CD14-positive monocyte (primary cell): Measurements from ENCODE around the gene MIGA2. TPM values are rescaled to one million over a fixed set of nuclear protein-coding genes. Genes with fewer than 3 reads are reported as not detected.

Experiments used
- DNase-seq, 3 donors: peaks; one replicate each; pipeline ENCODE4 v3.0.0-alpha.2; 2011 to 2022
- H2AFZ ChIP-seq: 2 replicates; pipeline ENCODE4 v1.6.0; 2012; ENCODE audit warnings: mild to moderate bottlenecking, low read depth, low read length, inconsistent platforms; ENCODE audit not compliant: insufficient read depth, poor library complexity, severe bottlenecking
- H3K27ac ChIP-seq, 2 donors: 1 replicate in 1 of 2; 2 replicates in 1 of 2; pipeline ENCODE4 v1.5.1; 2012 to 2013; ENCODE audit warnings: low read length in 2 of 2, control low read depth in 1 of 2, inconsistent platforms in 1 of 2, low read depth in 1 of 2, mild to moderate bottlenecking in 1 of 2
- H3K27me3 ChIP-seq, 2 donors: one replicate each; pipeline versions ENCODE4 v1.6.0 to v1.6.1; 2011 to 2013; ENCODE audit warnings: low read length in 2 of 2; ENCODE audit not compliant: control insufficient read depth in 2 of 2, insufficient read depth in 2 of 2
- H3K36me3 ChIP-seq, 2 donors: replicated peaks in 1 of 2; 1 replicate in 1 of 2; 2 replicates in 1 of 2; pipeline versions ENCODE4 v1.5.1 to v1.6.1; 2012 to 2013; ENCODE audit warnings: low read length in 2 of 2, control low read depth in 1 of 2, inconsistent platforms in 1 of 2, mild to moderate bottlenecking in 1 of 2; ENCODE audit not compliant: insufficient read depth in 2 of 2, control insufficient read depth in 1 of 2
- H3K4me1 ChIP-seq, 2 donors: 1 replicate in 1 of 2; 2 replicates in 1 of 2; pipeline versions ENCODE4 v1.5.1 to v1.6.1; 2012 to 2013; ENCODE audit warnings: low read length in 2 of 2, control low read depth in 1 of 2, inconsistent platforms in 1 of 2, mild to moderate bottlenecking in 1 of 2, moderate library complexity in 1 of 2; ENCODE audit not compliant: insufficient read depth in 2 of 2, control insufficient read depth in 1 of 2
- H3K4me2 ChIP-seq: replicated peaks from 2 replicates; pipeline ENCODE3; 2012; ENCODE audit warnings: low read length, moderate library complexity, mild to moderate bottlenecking; ENCODE audit not compliant: poor library complexity, severe bottlenecking; ENCODE audit errors: extremely low read depth
- H3K4me3 ChIP-seq, 3 experiments: fragments of 200-600 bp in 1 of 3; sonication (generic) in 1 of 3; replicated peaks in 1 of 3; 1 replicate in 2 of 3; 2 replicates in 1 of 3; pipeline ENCODE4 v1.5.1; 2011 to 2013; ENCODE audit warnings: low read length in 3 of 3, mild to moderate bottlenecking in 3 of 3, control low read depth in 2 of 3, low read depth in 2 of 3, inconsistent platforms in 1 of 3, moderate library complexity in 1 of 3
- H3K79me2 ChIP-seq: 2 replicates; pipeline ENCODE4 v1.6.0; 2012; ENCODE audit warnings: mild to moderate bottlenecking, control low read depth, inconsistent platforms, low read length, moderate library complexity; ENCODE audit not compliant: insufficient read depth
- H3K9ac ChIP-seq: 2 replicates; pipeline ENCODE4 v1.6.0; 2017; ENCODE audit warnings: low read length, mild to moderate bottlenecking; ENCODE audit not compliant: insufficient read depth, poor library complexity, severe bottlenecking
- H3K9me3 ChIP-seq, 2 donors: replicated peaks in 1 of 2; 1 replicate in 1 of 2; 2 replicates in 1 of 2; pipeline versions ENCODE4 v1.5.1 to v1.6.1; 2012 to 2013; ENCODE audit warnings: low read length in 2 of 2, control low read depth in 1 of 2; ENCODE audit not compliant: control insufficient read depth in 1 of 2, insufficient read depth in 1 of 2
- H4K20me1 ChIP-seq: 2 replicates; pipeline ENCODE4 v1.6.0; 2012; ENCODE audit warnings: mild to moderate bottlenecking, low read length, control low read depth, moderate library complexity; ENCODE audit not compliant: insufficient read depth
- H3K27ac Mint-ChIP-seq, 7 donors: one replicate each; pipeline ENCODE4 v1.8.0; 2020; ENCODE audit warnings: mild to moderate bottlenecking in 7 of 7, mixed read lengths in 7 of 7, moderate library complexity in 6 of 7, inconsistent platforms in 2 of 7
- H3K27me3 Mint-ChIP-seq, 3 donors: one replicate each; pipeline ENCODE4 v1.8.0; 2021 to 2022; ENCODE audit warnings: low read depth in 3 of 3, mild to moderate bottlenecking in 3 of 3, mixed read lengths in 3 of 3, moderate library complexity in 3 of 3, inconsistent platforms in 1 of 3
- H3K36me3 Mint-ChIP-seq, 2 donors: one replicate each; pipeline ENCODE4 v1.8.0; 2020; ENCODE audit warnings: mixed read lengths in 2 of 2, inconsistent platforms in 1 of 2, mild to moderate bottlenecking in 1 of 2
- H3K4me1 Mint-ChIP-seq: one replicate; pipeline ENCODE4 v1.8.0; 2020; ENCODE audit warnings: mild to moderate bottlenecking, mixed read lengths
- H3K4me3 Mint-ChIP-seq, 2 donors: one replicate each; pipeline ENCODE4 v1.8.0; 2020; ENCODE audit warnings: mild to moderate bottlenecking in 2 of 2, mixed read lengths in 2 of 2, moderate library complexity in 1 of 2
- H3K9me3 Mint-ChIP-seq, 7 donors: one replicate each; pipeline ENCODE4 v1.8.0; 2020 to 2022; ENCODE audit warnings: mixed read lengths in 7 of 7, mild to moderate bottlenecking in 6 of 7, moderate library complexity in 6 of 7, inconsistent platforms in 2 of 7
- WGBS: methylation state at CpG from one replicate; pipeline ENCODE4 v1.1.5; 2013; ENCODE audit warnings: missing lambda C conversion rate; ENCODE audit not compliant: insufficient coverage; 5-methylcytosine and 5-hydroxymethylcytosine counted together
- intact Hi-C, 2 donors: fragments of 100-400 bp; cut with micrococcal nuclease; formaldehyde crosslinking; loops; one replicate each; pipeline versions ENCODE4 v1.15.0 to v1.15.1; 2023
- polyA plus RNA-seq, 3 donors: library from polyadenylated mRNA; depleted of rRNA in 1 of 3; unstranded in 2 of 3; stranded (reverse) in 1 of 3; fragments of 300-500 nt in 2 of 3; fragments of >200 nt in 1 of 3; fragmentation: Illumina TruSeq in 2 of 3; gene quantifications; 1 replicate in 2 of 3; 2 replicates in 1 of 3; pipeline ENCODE4 v1.2.3, GENCODE V29; 2012 to 2021
- TF ChIP-seq, protein P1 (sequence below): fragments of 200-600 bp; IDR thresholded peaks from one replicate; pipeline ENCODE4 v1.8.0; 2022; ENCODE audit warnings: antibody characterized with exemption, mild to moderate bottlenecking

MIGA2 gene
- polyA plus RNA-seq, 3 donors = 1.9 to 45.4 (median 5.9) TPM

DNA sequence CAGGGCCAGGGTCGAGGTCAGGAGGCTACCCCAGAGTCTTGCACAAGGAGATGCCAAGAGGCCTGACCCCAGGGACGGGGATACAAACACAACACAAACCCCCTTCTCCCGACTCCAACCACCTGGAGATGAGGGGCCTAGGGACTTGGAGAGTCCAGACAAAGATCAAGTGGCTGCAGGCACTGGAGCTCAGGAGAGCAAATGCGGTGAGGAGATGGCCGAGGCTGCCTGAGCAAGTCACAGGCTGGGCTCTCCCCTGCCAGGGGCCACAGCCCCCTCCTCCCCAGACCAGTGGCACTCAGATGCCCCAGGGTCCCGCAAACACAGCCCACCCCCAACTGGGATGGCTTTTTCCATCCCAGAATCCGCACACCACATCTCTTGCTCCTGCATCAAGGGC is 24.1 kb upstream of the MIGA2 start:
- Histone ChIP-seq H3K9ac (no peak overlapping the region), H3K9me3 (no peaks in the 10 kb centered on the region), H4K20me1 (no peaks in the 10 kb centered on the region), H3K27me3 (no peaks in the 10 kb centered on the region), H2AFZ (no peak overlapping the region), H3K4me3 (no peak overlapping the region), H3K4me2 (no peak overlapping the region), H3K36me3 (peaks cover 34 to 62% of the 10 kb centered on the region in 2 donors), H3K79me2 (no peaks in the 10 kb centered on the region), H3K27ac (no peak overlapping the region), H3K4me1 (peaks cover 7 to 8% of the 10 kb centered on the region in 2 donors)
- H3K4me3 Mint-ChIP-seq = no peak overlapping the region
- DNase-seq = no peak
- peaks cover 9% of the 10 kb centered on the region for H3K4me1 Mint-ChIP-seq
- TF ChIP-seq, protein P1, sequence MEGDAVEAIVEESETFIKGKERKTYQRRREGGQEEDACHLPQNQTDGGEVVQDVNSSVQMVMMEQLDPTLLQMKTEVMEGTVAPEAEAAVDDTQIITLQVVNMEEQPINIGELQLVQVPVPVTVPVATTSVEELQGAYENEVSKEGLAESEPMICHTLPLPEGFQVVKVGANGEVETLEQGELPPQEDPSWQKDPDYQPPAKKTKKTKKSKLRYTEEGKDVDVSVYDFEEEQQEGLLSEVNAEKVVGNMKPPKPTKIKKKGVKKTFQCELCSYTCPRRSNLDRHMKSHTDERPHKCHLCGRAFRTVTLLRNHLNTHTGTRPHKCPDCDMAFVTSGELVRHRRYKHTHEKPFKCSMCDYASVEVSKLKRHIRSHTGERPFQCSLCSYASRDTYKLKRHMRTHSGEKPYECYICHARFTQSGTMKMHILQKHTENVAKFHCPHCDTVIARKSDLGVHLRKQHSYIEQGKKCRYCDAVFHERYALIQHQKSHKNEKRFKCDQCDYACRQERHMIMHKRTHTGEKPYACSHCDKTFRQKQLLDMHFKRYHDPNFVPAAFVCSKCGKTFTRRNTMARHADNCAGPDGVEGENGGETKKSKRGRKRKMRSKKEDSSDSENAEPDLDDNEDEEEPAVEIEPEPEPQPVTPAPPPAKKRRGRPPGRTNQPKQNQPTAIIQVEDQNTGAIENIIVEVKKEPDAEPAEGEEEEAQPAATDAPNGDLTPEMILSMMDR = no peak
- peaks cover 0 to 3% (median 0%) of the 10 kb centered on the region in 3 donors for H3K27me3 Mint-ChIP-seq
- no peaks in the 10 kb centered on the region for H3K9me3 Mint-ChIP-seq
- intact Hi-C loops = no loop called here
- H3K36me3 Mint-ChIP-seq = peaks cover 41 to 80% of the 10 kb centered on the region in 2 donors
- 90% methylated on average over 2 of the region's 7 CpGs for WGBS
- no peak overlapping the region for H3K27ac Mint-ChIP-seq

DNA sequence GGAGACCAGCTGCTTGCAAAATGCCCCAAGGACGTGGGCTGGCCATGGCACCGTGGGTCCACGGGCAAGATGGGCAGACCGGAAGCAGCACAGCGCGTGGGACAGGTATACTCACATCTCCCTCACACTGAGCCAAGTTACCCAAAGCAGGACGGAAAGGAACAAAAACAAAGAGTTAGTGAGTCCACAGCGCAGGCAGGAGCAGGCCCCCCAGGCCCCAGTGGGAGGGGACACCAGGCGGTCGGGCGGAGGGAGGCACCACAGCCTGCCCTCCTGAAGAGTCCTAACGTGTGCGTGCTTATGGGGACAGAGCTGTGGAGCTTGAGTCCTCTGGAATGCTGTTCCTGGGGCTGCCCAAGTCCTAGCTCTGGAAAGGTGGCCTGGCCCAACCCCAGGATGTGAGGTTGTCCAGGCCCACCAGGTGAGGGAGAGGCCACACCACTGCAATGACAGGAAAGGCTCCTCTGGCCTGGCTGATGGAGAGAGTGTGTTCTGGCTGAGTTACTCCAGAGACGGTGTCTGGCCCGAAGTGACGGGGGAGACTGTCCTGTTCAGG is 23.5 kb upstream of the MIGA2 start:
- no peaks in the 10 kb centered on the region for H3K9me3 ChIP-seq
- DNase-seq = no peak
- peaks cover 38 to 80% of the 10 kb centered on the region in 2 donors for H3K36me3 Mint-ChIP-seq
- peaks cover 30 to 59% of the 10 kb centered on the region in 2 donors for H3K36me3 ChIP-seq
- no peak overlapping the region for H3K4me3 Mint-ChIP-seq
- no peak overlapping the region for H3K9ac ChIP-seq
- TF ChIP-seq, protein P1 = no peak
- H3K27me3 Mint-ChIP-seq = peaks cover 0 to 2% (median 0%) of the 10 kb centered on the region in 3 donors
- H2AFZ ChIP-seq = no peak overlapping the region
- no peaks in the 10 kb centered on the region for H4K20me1 ChIP-seq
- no peak overlapping the region for H3K4me2 ChIP-seq
- intact Hi-C loops = no loop called here
- H3K4me1 Mint-ChIP-seq = peaks cover 9% of the 10 kb centered on the region
- H3K27ac ChIP-seq = no peak overlapping the region
- H3K4me3 ChIP-seq = no peak overlapping the region
- WGBS = 99% methylated on average over 9 of the region's 16 CpGs
- no peaks in the 10 kb centered on the region for H3K79me2 ChIP-seq
- no peak overlapping the region for H3K27ac Mint-ChIP-seq
- H3K4me1 ChIP-seq = peaks cover 7 to 8% of the 10 kb centered on the region in 2 donors
- no peaks in the 10 kb centered on the region for H3K27me3 ChIP-seq
- H3K9me3 Mint-ChIP-seq = no peaks in the 10 kb centered on the region
